GM12892 (cell line): ENCODE results near the gene SRMS.

Experiments
- POLR2A ChIP-seq: IDR thresholded peaks from 2 replicates; pipeline ENCODE4 v1.6.1; 2011; ENCODE audit warnings: low read depth, low read length, control low read depth
- POLR2AphosphoS5 ChIP-seq: IDR thresholded peaks from 2 replicates; pipeline ENCODE4 v1.6.1; 2011; ENCODE audit warnings: low read depth, low read length, control low read depth

DNA sequence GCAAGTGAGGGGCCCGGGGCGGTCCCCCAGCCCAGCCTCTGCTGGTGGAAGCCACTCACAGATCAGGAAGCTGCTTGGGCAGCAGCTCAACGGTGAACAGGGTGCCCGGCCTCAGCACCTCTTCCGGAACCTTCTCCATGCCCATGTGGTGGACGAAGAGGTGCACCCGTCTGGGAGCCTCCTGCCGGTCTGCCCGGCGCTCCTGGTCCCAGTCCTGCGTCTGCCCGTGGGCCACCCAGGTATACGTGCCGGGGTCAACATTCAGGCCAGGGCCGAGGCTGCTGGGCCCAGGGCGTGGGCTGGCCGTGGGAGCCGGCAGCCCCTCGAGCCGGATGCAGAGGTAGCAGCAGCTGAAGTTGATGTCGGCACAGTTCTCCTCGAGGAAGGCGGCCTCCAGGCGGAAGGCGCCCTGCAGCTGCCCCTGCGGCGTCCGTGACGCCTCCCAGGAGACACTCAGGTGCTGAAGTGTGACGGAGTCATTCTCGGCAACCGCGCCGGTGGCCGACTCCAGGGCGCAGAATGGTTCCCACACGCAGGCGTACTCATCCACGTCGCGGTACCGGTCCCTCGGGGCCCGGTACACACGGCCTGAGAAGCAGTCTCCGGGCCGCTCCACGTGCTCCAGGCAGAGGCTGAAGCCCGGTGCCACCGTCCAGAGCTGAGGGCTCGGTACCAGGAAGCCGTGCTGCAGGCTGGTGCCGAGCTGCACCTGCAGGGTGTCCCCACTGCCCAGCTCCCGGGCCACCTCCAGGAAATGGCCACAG is 15.1 kb upstream of the SRMS start:
- no peak for TF ChIP-seq POLR2AphosphoS5
- no peak for TF ChIP-seq POLR2A
